ENCODE results near the gene COL9A3. TPM values are rescaled to one million over a fixed set of nuclear protein-coding genes. Genes with fewer than 3 reads are reported as not detected.

Gene COL9A3
- total RNA-seq, 1 donor from 2014 or later: not detected

GRCh38 chr20:62777528-62777830 lies 39.4 kb upstream of the COL9A3 start:
- no peak overlapping the region for H3K4me3 ChIP-seq (ENCODE audit: low read depth, low read length)
- H3K36me3 ChIP-seq (ENCODE audit: control insufficient read depth, insufficient read depth, low read length): no peaks in the 10 kb centered on the region
- no peaks in the 10 kb centered on the region for H3K27me3 ChIP-seq (ENCODE audit: control insufficient read depth, insufficient read depth, low read length)
- no peak for TF ChIP-seq CTCF (IDR thresholded peaks at IDR 0.05; ENCODE audit: insufficient read depth, low read length, severe bottlenecking)
- FAIRE-seq (no peak), DNase-seq (ENCODE audit: low read depth) (no peak)

- DNase-seq (ENCODE audit: low read depth) (no peak), FAIRE-seq (no peak)
- no peaks in the 10 kb centered on the region for H3K27me3 ChIP-seq (ENCODE audit: control insufficient read depth, insufficient read depth, low read length)
- no peak overlapping the region for H3K4me3 ChIP-seq (ENCODE audit: low read depth, low read length)
- no peaks in the 10 kb centered on the region for H3K36me3 ChIP-seq (ENCODE audit: control insufficient read depth, insufficient read depth, low read length)
- TF ChIP-seq CTCF (IDR thresholded peaks at IDR 0.05; ENCODE audit: insufficient read depth, low read length, severe bottlenecking): no peak
Measured at GRCh38 chr20:62778058-62778457, 38.8 kb upstream of the COL9A3 start.

- no peaks in the 10 kb centered on the region for H3K27me3 ChIP-seq (ENCODE audit: control insufficient read depth, insufficient read depth, low read length)
- H3K4me3 ChIP-seq (ENCODE audit: low read depth, low read length): no peak overlapping the region
- TF ChIP-seq CTCF (IDR thresholded peaks at IDR 0.05; ENCODE audit: insufficient read depth, low read length, severe bottlenecking): no peak
- no peaks in the 10 kb centered on the region for H3K36me3 ChIP-seq (ENCODE audit: control insufficient read depth, insufficient read depth, low read length)
- FAIRE-seq (no peak), DNase-seq (ENCODE audit: low read depth) (no peak)
Measured at GRCh38 chr20:62778601-62779416, 38.0 kb upstream of the COL9A3 start.

GRCh38 chr20:62779417-62779685 lies 37.5 kb upstream of the COL9A3 start:
- Histone ChIP-seq H3K27me3 (ENCODE audit: control insufficient read depth, insufficient read depth, low read length) (no peaks in the 10 kb centered on the region), H3K4me3 (ENCODE audit: low read depth, low read length) (no peak overlapping the region), H3K36me3 (ENCODE audit: control insufficient read depth, insufficient read depth, low read length) (no peaks in the 10 kb centered on the region)
- no peak for FAIRE-seq
- no peak for TF ChIP-seq CTCF (IDR thresholded peaks at IDR 0.05; ENCODE audit: insufficient read depth, low read length, severe bottlenecking)
- no peak for DNase-seq (ENCODE audit: low read depth)

GRCh38 chr20:62780204-62780603 lies 36.6 kb upstream of the COL9A3 start:
- FAIRE-seq: no peak
- DNase-seq (ENCODE audit: low read depth): no peak
- Histone ChIP-seq H3K27me3 (ENCODE audit: control insufficient read depth, insufficient read depth, low read length) (peaks cover 2% of the 10 kb centered on the region), H3K4me3 (ENCODE audit: low read depth, low read length) (no peak overlapping the region), H3K36me3 (ENCODE audit: control insufficient read depth, insufficient read depth, low read length) (no peaks in the 10 kb centered on the region)
- TF ChIP-seq CTCF (IDR thresholded peaks at IDR 0.05; ENCODE audit: insufficient read depth, low read length, severe bottlenecking): no peak

- DNase-seq (ENCODE audit: low read depth) (no peak), FAIRE-seq (no peak)
- no peak for TF ChIP-seq CTCF (IDR thresholded peaks at IDR 0.05; ENCODE audit: insufficient read depth, low read length, severe bottlenecking)
- Histone ChIP-seq H3K4me3 (ENCODE audit: low read depth, low read length) (no peak overlapping the region), H3K36me3 (ENCODE audit: control insufficient read depth, insufficient read depth, low read length) (no peaks in the 10 kb centered on the region), H3K27me3 (ENCODE audit: control insufficient read depth, insufficient read depth, low read length) (peaks cover 2% of the 10 kb centered on the region)
Measured at GRCh38 chr20:62780696-62781095, 36.2 kb upstream of the COL9A3 start.

Data from bronchial epithelial cell (primary cell).